Smooth muscle cell (in vitro differentiated cells): ENCODE data around the gene RHBDD1. TPM values are rescaled to one million over a fixed set of nuclear protein-coding genes. Genes with fewer than 3 reads are reported as not detected.

Experiments used
- DNase-seq: peaks from one replicate; lab custom pipeline; 2025; ENCODE audit not compliant: unreplicated experiment; lab: John Stamatoyannopoulos, UW
- H2AFZ ChIP-seq: fragments of 200-600 bp; sonication (generic); 2 replicates; pipeline ENCODE4 v1.6.0; 2016; ENCODE audit warnings: antibody characterized with exemption, low read depth, mild to moderate bottlenecking
- H3F3A ChIP-seq: fragments of 200-600 bp; sonication (generic); 2 replicates; pipeline ENCODE4 v1.6.0; 2017; ENCODE audit warnings: antibody characterized with exemption, low read depth
- H3K27ac ChIP-seq: fragments of 200-600 bp; sonication (generic); 2 replicates; pipeline ENCODE4 v1.5.1; 2016; ENCODE audit warnings: low read depth, mild to moderate bottlenecking
- H3K27me3 ChIP-seq: fragments of 200-600 bp; sonication (generic); 2 replicates; pipeline ENCODE4 v1.6.1; 2016; ENCODE audit warnings: low read depth, mild to moderate bottlenecking
- H3K36me3 ChIP-seq: fragments of 200-600 bp; sonication (generic); 2 replicates; pipeline ENCODE4 v1.5.1; 2016; ENCODE audit warnings: low read depth
- H3K4me1 ChIP-seq: fragments of 200-600 bp; sonication (generic); 2 replicates; pipeline ENCODE4 v1.5.1; 2016; ENCODE audit warnings: low read depth
- H3K4me2 ChIP-seq: fragments of 200-600 bp; sonication (generic); 2 replicates; pipeline ENCODE4 v1.6.0; 2016; ENCODE audit warnings: mild to moderate bottlenecking
- H3K4me3 ChIP-seq: fragments of 200-600 bp; sonication (generic); 2 replicates; pipeline ENCODE4 v1.5.1; 2016; ENCODE audit warnings: mild to moderate bottlenecking
- H3K79me2 ChIP-seq: fragments of 200-600 bp; sonication (generic); 2 replicates; pipeline ENCODE4 v1.6.0; 2016; ENCODE audit warnings: low read depth, mild to moderate bottlenecking
- H3K9ac ChIP-seq: fragments of 200-600 bp; sonication (generic); 2 replicates; pipeline ENCODE4 v1.6.0; 2016; ENCODE audit warnings: low read depth
- H3K9me3 ChIP-seq: fragments of 200-600 bp; sonication (generic); replicated peaks from 2 replicates; pipeline ENCODE4 v1.5.1; 2016; ENCODE audit warnings: low read depth
- H4K20me1 ChIP-seq: fragments of 200-600 bp; sonication (generic); 2 replicates; pipeline ENCODE4 v1.6.0; 2016; ENCODE audit warnings: low read depth
- CTCF ChIP-seq: fragments of 200-600 bp; sonication (generic); IDR thresholded peaks from 2 replicates; pipeline ENCODE4 v1.5.1; 2017; ENCODE audit warnings: borderline replicate concordance, mild to moderate bottlenecking, antibody characterized with exemption; ENCODE audit not compliant: insufficient read depth, poor library complexity, severe bottlenecking
- WGBS: methylation state at CpG from one replicate; pipeline ENCODE4 v1.1.7; 2016; ENCODE audit warnings: low lambda C conversion rate; 5-methylcytosine and 5-hydroxymethylcytosine counted together
- polyA plus RNA-seq: library from polyadenylated mRNA; unstranded; fragments of >200 nt; fragmentation: Nextera tagmentation; extraction: Ambion mirVana; gene quantifications from 2 replicates; pipeline ENCODE4 v1.2.1, GENCODE V29; 2016
- total RNA-seq: library from RNA; depleted of rRNA; stranded (reverse); fragments of >200 nt; gene quantifications from 2 replicates; pipeline ENCODE4 v1.2.3, GENCODE V29; 2014

The RHBDD1 gene
- total and polyA plus RNA-seq, 2 experiments from 2014 or later = 11.3 to 20.7 TPM

- H3K79me2 ChIP-seq = no peaks in the 10 kb centered on the region
- no peak for TF ChIP-seq CTCF
- no peak for DNase-seq
- no peak overlapping the region for H3K27ac ChIP-seq
- H3F3A ChIP-seq = no peaks in the 10 kb centered on the region
- H2AFZ ChIP-seq = no peak overlapping the region
- H3K4me3 ChIP-seq = no peak overlapping the region
- H3K27me3 ChIP-seq = no peaks in the 10 kb centered on the region
- H3K9ac ChIP-seq = no peak overlapping the region
- no peaks in the 10 kb centered on the region for H4K20me1 ChIP-seq
- H3K36me3 ChIP-seq = no peaks in the 10 kb centered on the region
- H3K4me2 ChIP-seq = no peak overlapping the region
- no peaks in the 10 kb centered on the region for H3K9me3 ChIP-seq
- H3K4me1 ChIP-seq = no peaks in the 10 kb centered on the region
- 94% methylated on average over 9 of the region's 9 CpGs for WGBS
Observed at GRCh38 chr2:227013330-227013729, 177.5 kb downstream of the RHBDD1 start.

- no peak overlapping the region for H3K9ac ChIP-seq
- DNase-seq = no peak
- no peaks in the 10 kb centered on the region for H3K9me3 ChIP-seq
- no peaks in the 10 kb centered on the region for H3K79me2 ChIP-seq
- H4K20me1 ChIP-seq = no peaks in the 10 kb centered on the region
- H3F3A ChIP-seq = no peaks in the 10 kb centered on the region
- H3K4me1 ChIP-seq = no peaks in the 10 kb centered on the region
- no peak overlapping the region for H2AFZ ChIP-seq
- H3K27me3 ChIP-seq = no peaks in the 10 kb centered on the region
- H3K36me3 ChIP-seq = no peaks in the 10 kb centered on the region
- no peak overlapping the region for H3K4me2 ChIP-seq
- 86% methylated on average over 8 of the region's 8 CpGs for WGBS
- TF ChIP-seq CTCF = no peak
- H3K4me3 ChIP-seq = no peak overlapping the region
- no peak overlapping the region for H3K27ac ChIP-seq
Observed at GRCh38 chr2:227013881-227014280, 178.0 kb downstream of the RHBDD1 start.

- Histone ChIP-seq H3K9me3 (no peaks in the 10 kb centered on the region), H3K4me2 (no peak overlapping the region), H3K4me3 (no peak overlapping the region), H3K27me3 (no peaks in the 10 kb centered on the region), H3K36me3 (no peaks in the 10 kb centered on the region), H3K4me1 (no peaks in the 10 kb centered on the region), H3K27ac (no peak overlapping the region), H2AFZ (no peak overlapping the region), H3F3A (no peaks in the 10 kb centered on the region), H3K9ac (no peak overlapping the region), H3K79me2 (no peaks in the 10 kb centered on the region), H4K20me1 (no peaks in the 10 kb centered on the region)
- WGBS = 59% methylated on average over 4 of the region's 4 CpGs
- TF ChIP-seq CTCF = no peak
- DNase-seq = no peak
Observed at GRCh38 chr2:227016894-227017293, 181.0 kb downstream of the RHBDD1 start.

GRCh38 chr2:227020416-227020815, 184.6 kb downstream of the RHBDD1 start:
- WGBS = 89% methylated on average over 2 of the region's 2 CpGs

More at GRCh38 chr2:227020416-227020815, 184.6 kb downstream of the RHBDD1 start:
- no peak for TF ChIP-seq CTCF
- Histone ChIP-seq H2AFZ (no peak overlapping the region), H3K9me3 (no peaks in the 10 kb centered on the region), H4K20me1 (no peaks in the 10 kb centered on the region), H3K4me1 (no peaks in the 10 kb centered on the region), H3K4me3 (no peak overlapping the region), H3F3A (no peaks in the 10 kb centered on the region), H3K27ac (no peak overlapping the region), H3K79me2 (no peaks in the 10 kb centered on the region), H3K4me2 (no peak overlapping the region), H3K36me3 (no peaks in the 10 kb centered on the region), H3K27me3 (no peaks in the 10 kb centered on the region), H3K9ac (no peak overlapping the region)
- DNase-seq = no peak
